Right ventricle myocardium superior (tissue), 1 donor: ENCODE results near the gene ERGIC1. TPM values are rescaled to one million over a fixed set of nuclear protein-coding genes. Genes with fewer than 3 reads are reported as not detected.
A peak's percentile ranks its signal among the peaks of the same experiment; 100 is the strongest.

Source experiments
- ATAC-seq: fragments of 200-7000 bp; cut with Tn5 transposase; one replicate; pipeline ENCODE4 v1.9.1; 2020; ENCODE audit warnings: mild to moderate bottlenecking; ENCODE audit not compliant: poor library complexity
- DNase-seq: peaks from one replicate; pipeline ENCODE4 v3.0.0-alpha.2; 2020
- intact Hi-C: fragments of 100-400 bp; cut with DNase I; formaldehyde crosslinking; loops from one replicate; pipeline ENCODE4 v1.11.2; 2022
- total RNA-seq: library from RNA; stranded (reverse); fragmentation: NEBNext Ultra II Directional; extraction: Animal tissue kit (Norgen Biotek cat#: 25700); gene quantifications from one replicate; pipeline ENCODE4 v1.2.1, GENCODE V29; 2021
- donor health status: DM: no; HTN: yes; CAD: no; lungs with severe emphysema.

The ERGIC1 gene
- total RNA-seq, 1 donor from 2014 or later: 75.5 TPM

DNA sequence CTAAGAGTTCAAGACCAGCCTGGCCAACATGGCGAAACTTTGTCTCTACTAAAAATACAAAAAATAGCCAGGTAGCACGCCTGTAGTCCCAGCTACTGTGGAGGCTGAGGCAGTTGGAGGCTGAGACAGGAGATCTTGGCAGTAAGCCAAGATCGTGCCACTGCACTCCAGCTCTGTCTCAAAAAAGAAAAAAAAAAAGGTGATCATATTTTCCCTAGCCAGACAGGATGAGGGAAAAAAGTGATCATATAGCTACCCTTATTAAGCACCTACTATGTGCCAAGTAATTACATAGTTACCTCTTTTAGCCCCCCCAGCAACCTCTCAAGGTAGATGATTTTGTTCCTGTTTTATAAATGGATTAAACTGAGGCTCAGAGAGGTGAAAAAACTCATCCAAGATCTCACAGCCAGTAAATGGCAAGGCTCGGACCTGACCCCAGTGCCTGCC lies 107.0 kb downstream of the ERGIC1 start:
- peak; percentile 8 for ATAC-seq
- intact Hi-C loops: no loop called here
- no peak for DNase-seq

DNA sequence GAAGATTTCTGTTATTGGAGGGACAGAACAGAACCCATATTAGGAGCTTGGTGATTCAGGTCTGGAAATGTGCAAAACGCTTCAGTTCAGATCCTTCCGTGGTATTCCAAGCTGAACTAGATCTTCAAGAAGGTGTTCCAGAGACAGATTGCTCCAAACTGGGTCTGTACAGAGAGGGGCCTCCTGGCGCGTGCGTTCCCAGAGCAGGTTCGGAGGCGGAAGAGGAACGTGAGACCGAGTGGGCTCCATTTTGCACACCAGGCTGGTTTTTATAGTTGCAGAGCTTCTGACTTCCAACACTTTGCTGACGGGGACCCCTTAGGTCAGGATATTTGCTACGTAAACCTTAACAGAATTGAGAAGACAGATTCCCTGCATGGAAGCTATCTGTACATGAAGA lies 108.5 kb downstream of the ERGIC1 start:
- ATAC-seq: no peak

DNA sequence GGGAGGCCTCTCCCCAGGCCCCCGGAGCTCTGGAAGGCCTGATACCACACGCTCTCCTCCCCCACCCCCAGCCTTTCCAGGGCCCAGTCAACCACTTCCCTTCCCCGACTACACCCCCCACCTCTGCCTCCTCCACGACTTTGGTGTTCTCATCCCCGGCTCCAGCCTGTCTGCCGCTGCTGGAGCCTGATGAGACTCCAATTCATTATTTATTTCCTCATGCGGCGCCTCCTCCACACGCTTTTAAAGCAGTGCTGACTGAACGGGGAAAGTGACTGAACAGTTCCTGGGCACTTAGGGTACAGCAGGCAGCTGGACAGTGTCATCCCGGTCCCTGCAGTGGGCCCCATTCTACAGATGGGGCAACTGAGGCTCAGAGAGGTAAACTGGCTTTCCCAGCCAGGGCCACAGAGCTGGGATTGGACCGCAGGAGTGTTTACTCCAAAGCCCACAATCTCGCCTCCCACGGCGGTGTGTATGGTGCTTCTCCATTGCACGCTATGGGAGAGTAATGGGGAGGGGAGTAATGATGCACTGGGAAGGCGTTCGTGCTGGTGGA lies 109.3 kb downstream of the ERGIC1 start:
- no peak for DNase-seq
- ATAC-seq: no peak
- intact Hi-C loops: no loop called here

More for the DNA sequence above, 108.5 kb downstream of the ERGIC1 start:
- DNase-seq: no peak
- intact Hi-C loops: no loop called here

DNA sequence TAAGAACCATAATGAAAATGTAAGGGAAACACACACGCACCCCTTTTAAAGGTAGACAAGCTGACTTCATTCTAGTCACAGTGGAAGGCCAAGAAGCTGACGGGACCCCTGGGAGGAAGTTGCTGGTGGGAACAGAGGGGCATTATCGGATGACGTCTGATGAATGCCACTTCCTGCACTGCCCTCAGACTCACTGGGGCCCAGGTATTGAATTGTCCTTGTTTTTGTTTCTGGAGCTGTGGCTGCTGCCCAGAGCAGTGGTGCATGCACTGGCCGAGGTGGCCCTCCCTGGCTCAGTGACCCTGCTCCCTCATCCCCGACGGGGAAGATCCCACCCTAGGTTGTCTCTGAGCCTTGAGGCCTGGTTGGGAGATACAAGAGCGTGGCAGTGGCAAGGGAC lies 109.9 kb downstream of the ERGIC1 start:
- ATAC-seq (no peak), DNase-seq (no peak)
- intact Hi-C loops: no loop called here

DNA sequence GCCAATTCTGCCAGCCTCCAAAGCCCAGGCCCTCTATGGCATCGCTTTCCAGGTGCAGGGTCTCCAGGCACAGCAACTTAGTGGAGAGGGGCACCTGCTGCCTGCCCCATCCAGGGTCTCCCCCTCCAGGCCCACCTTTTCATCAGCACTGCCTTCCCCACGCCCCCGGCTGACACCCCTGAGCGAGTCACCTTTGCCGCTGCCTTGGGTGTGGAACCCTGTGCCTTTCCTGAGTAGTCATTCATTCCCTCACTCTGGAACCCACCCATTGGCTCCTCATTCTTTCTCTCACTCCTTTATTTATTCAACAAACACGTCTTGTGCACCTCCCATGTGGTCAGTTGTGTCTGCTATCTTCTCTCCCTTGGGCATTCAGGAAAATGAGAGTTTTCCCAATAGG lies 110.7 kb downstream of the ERGIC1 start:
- DNase-seq (no peak), ATAC-seq (no peak)
- intact Hi-C loops: no loop called here

DNA sequence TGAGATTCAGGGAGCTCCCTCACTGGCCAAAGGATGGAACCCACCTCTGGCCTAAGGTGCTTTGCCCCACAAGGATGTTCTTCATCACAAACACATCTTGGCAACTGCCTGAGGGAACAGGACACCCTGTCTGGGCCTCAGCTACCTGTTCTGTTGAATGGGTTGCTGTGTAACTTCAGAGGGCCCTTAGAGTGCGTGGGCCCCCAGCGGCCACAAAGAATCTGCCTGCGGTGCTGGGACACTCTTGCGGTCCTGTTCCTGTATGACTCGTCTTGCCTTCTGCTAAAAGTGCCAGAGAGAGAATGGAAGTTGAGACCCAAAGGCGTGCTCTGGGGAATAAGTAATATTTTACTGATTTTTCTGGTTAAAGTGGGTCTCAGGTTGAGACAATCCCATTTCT lies 111.1 kb downstream of the ERGIC1 start:
- DNase-seq (no peak), ATAC-seq (no peak)
- intact Hi-C loops: no loop called here

DNA sequence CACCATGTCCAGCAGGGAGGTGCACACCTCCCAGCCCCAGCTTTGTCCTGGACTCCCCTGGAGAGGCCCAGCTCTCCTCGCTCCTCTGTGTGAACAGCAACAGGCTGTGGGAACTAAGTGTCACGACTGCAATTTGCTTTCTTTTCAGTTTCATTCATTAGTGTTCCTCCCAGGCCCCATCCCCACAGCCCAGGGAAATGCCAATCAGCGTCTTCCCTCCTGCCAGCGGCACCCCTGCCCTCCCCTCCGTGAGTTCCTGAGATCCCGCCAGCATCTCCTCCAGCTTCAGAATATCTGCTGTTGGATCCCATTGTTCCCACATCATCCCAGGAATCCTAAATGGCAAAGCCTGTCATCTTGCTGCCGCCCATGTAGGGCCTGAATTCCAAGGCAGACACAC lies 112.1 kb downstream of the ERGIC1 start:
- intact Hi-C loops: no loop called here
- DNase-seq: no peak

DNA sequence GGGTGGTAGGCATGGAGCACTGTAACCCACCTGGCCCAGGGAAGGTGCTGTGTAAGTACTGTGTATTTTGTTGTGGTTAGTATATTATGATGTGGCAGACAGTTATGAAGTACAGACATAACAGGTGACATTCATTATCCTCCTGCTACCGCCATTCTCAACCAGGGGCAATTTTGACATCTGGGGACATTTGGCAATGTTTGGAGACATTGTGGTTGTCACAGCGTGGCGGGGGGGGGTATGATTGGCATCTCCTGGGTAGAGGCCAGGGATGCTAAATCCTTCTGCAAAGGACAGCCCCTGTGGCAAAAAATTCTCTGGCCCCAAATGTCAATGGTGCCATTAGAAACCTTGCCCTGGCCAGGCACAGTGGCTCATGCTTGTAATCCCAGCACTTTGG lies 115.4 kb downstream of the ERGIC1 start:
- ATAC-seq (no peak), DNase-seq (no peak)
- intact Hi-C loops: no loop called here

More for the DNA sequence above, 112.1 kb downstream of the ERGIC1 start:
- no peak for ATAC-seq

DNA sequence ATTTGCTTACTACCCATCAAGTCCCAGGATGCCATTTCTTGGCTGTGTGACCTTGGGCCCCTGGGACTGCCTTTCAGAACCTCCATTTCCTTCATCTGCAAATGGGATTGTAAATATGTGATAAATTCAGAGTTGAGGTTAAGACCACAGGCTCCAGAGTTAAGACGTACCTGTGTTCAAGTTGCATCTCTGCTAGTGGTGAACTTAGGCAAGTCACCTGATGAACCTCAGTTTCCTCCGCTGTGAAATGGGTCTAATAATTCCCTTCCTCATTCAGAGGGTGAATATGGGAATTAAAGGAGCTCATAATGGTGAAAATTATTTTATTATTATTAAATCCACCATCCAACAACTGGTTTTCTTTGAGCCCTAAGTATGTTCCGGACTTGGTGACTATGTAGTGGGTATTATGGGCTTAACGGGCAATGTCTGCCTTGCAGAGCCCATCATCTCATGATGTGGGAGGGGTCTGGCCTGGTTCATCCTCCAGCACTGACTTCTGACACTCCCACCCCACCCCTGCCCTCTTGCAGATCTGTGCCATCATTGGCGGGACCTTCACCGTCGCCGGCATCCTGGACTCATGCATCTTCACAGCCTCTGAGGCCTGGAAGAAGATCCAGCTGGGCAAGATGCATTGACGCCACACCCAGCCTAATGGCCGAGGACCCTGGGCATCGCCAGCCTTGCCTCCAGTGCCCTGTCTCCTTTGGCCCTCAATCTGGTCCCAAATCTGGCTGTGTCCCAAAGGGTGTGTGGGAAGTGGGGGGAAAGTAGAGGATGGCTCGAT lies 116.3 kb downstream of the ERGIC1 start:
- ATAC-seq (no peak), DNase-seq (no peak)
- intact Hi-C loops: no loop called here

DNA sequence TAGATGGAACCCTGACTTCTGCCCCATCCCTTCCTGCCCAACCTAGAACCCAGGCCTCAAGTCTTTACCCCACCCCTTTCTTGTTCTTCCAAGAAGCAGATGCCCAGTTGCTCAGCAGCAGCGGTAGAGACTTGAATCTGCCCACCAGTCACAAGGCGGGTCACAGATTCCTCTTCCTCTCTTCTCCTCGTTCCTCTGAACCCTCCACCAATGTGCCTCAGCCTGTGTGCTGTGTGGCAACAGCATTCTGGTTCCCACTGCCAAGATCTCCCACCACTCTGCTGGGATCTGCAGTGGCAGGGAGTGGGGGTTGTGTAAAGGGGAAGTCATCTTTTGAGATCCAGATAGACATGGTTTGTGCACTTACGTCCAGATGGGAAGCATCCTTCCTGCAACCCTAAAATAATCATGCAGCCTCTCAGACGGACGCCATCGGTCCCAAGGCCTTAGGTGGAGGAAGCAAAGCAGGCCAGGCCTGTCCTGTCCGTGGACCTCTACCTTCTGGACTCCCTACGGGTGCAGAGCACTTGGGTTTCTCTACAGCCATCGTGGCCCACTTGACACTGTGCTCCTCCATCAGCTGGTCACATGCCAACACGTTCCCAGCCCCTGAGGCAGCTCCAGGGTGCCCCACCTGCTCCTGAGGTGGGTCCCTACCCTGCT lies 117.5 kb downstream of the ERGIC1 start:
- intact Hi-C loops: no loop called here
- ATAC-seq: no peak
- DNase-seq: no peak

DNA sequence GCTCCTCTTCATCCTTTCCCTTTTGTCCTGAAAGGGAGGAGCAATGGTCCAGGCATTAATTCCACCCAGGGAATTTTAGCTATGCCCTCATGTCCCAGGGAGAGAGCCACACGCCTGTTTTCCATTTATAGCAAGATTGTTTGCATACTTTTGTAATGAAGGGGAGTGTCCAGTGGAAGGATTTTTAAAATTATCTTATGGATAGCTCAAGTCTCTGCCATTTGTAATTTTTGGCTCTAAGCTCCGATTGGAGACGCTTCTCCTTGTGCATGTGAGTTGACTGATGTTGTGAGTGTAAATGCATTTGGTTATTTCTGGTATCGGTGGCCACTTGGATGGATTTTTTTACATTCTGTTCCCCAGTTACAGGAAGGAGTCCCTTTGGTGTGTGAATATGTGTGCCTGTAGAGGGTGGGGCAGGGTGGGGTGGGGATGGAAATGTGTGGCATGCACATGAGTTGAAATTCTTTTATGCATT lies 118.0 kb downstream of the ERGIC1 start:
- intact Hi-C loops: no loop called here
- ATAC-seq (no peak), DNase-seq (no peak)

DNA sequence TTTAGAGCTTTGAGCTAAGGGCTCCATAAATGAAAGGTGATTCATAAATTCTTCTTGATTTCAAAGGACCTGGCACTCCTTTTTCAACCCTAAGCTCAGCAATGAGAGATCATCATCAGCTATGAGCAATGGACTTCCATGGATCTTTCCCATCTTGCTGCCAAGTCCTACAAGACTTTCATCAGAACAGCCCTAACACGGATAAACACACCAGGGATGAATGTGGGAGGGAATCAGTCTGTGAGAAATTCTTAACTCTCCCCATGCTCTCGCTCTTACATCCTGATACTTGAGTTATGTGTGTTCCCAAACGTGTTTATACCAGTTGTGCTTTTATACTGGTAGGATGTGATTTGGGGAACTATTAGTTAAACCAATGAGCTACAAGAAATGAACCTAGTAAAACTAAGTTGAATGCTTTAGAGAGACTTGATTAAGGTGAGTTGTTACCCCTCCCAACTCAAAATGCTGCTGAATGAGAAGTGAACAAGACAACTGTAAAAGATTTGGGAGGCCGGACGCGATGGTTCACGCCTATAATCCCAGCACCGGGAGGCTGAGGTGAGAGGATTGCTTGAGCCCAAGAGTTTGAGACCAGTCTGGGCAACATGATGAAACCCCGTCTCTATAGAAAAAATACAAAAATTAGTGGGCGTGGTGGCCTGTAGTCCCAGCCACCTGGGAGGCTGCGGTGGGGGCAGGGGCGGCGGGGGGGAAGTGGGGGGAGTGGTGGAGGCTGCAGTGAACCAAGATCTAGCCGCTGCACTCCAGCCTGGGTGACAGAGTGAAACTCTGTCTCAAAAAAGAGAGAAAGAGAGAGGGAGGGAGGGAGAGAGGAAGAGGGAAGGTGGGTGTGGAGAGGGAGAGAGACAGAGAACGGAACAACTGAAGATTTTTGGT lies 120.0 kb downstream of the ERGIC1 start:
- intact Hi-C loops: no loop called here
- DNase-seq (no peak), ATAC-seq (no peak)

DNA sequence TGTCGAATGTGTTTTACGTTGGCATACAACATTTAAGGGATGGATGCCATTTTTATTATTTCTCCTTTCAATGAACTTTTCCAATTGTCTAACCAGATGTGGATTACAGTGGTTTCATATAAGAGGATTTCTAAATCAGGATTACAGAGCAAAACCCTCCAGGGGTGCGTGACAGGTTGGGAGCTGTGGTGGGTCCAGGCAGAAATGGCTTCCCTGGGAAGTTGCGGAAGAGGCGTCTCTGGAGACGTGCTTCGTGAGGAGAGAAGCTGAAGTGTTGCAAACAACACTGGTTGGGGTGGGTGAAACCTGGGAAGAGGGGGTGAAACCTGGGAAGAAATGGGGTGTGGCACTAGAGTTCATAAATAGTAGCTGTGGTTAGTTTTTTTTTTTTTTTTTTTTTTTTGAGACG lies 120.7 kb downstream of the ERGIC1 start:
- no peak for DNase-seq
- ATAC-seq: no peak
- intact Hi-C loops: no loop called here

DNA sequence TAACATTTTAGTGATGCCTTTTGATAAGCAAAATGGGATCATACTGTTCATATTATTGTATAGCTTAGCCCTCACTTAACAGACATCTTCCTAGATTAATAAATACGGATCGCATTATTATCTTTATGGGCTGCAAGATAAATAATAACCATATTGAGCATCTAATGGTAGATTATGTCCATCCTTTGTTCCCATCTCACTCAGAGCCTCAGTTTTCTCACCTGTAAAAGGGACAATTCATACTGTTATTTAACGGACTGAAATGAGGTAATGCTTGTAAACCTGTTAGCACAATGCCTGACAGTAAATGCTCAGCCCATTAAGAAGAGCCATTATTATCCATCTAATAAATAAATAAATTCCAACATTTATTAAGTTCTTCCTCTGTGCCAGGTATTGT lies 122.2 kb downstream of the ERGIC1 start:
- ATAC-seq: no peak
- DNase-seq: no peak
- intact Hi-C loops: no loop called here

DNA sequence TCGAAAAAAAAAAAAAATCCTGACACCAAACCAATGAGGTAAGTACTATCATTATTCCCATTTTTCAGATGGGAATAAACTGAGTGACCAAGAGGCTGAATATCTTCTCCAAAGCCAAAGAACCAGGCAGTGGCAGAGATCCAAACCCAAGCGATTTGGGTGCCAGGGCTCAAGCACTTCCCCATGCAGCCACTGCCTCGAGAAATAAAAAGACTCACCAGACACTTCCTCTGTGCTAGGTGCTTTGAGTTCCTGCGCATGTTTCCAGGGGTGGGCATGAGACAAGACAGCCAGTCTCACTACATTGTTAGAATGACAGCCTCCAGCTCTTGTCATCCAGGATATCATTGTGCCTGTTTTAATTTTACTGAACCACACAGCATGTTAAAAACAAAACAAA lies 122.9 kb downstream of the ERGIC1 start:
- intact Hi-C loops: no loop called here
- ATAC-seq (no peak), DNase-seq (no peak)

DNA sequence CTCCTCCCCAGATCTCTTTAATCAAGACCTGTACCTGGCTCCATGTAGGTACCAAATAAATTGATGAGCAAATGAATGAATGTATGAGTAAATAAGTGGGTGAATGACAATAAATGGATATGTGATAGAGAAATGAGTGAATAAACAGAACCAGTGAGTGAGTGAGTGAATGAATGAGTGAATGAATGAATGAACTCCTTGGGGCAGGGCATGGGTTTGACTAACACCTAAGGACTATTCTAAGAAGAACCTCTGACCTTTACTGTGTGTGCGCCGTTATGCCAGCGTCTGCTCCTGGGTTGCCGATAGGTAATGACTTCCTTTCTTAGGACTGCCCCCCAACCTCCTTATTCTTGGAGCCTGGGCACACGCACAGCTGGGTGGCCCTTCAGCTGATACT lies 123.4 kb downstream of the ERGIC1 start:
- ATAC-seq: no peak
- intact Hi-C loops: no loop called here
- DNase-seq: no peak

DNA sequence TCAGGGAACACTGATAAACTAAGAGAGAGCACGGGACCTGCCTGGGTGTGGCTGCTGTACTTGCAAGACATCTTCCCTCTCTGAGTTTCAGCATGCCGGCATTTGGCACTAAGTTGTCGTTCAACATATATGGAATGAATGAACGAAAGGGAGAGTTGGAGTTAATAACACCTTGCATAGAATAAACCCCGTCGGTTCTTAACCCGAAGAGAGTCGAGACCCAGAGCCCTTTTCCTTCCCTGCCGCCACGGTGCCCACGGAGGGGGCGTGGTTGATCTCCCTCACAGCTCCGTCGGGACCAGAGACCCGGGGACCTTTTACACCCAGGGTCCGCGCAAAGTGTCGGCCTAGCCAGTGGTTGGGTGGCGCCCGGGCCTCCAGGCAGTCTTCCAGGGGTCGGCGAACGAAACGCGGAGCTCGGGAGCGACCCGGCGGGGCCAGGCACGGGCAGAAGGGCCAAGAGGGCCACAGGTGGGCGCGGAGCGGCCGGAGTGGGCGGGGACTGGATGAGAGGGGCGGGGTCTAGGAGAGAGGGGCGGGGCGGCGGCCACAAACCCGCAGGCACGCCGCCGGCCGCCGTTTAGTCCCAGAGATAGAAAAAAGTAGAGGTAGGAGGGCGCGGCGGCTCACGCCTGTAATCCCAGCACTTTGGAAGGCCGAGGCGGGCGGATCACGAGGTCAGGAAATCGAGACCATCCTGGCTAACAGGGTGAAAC lies 124.4 kb downstream of the ERGIC1 start:
- intact Hi-C loops: no loop called here
- ATAC-seq: peak; percentile 94
- DNase-seq: peak; percentile 83
